Kidney epithelial cell (primary cell): ENCODE data around the gene EIF5A. TPM values are rescaled to one million over a fixed set of nuclear protein-coding genes. Genes with fewer than 3 reads are reported as not detected.

Experiments used
- DNase-seq: peaks from one replicate; pipeline ENCODE4 v3.0.0-alpha.2; 2010; ENCODE audit warnings: low read depth
- H3K27me3 ChIP-seq: 2 replicates; pipeline ENCODE4 v1.6.0; 2011; ENCODE audit warnings: low read length; ENCODE audit not compliant: control insufficient read depth, insufficient read depth
- H3K36me3 ChIP-seq: 2 replicates; pipeline ENCODE4 v1.5.1; 2011; ENCODE audit warnings: low read length; ENCODE audit not compliant: control insufficient read depth, insufficient read depth
- H3K4me3 ChIP-seq: 2 replicates; pipeline ENCODE4 v1.5.1; 2011; ENCODE audit warnings: low read depth, mild to moderate bottlenecking, control low read depth, low read length
- total RNA-seq: library from RNA; depleted of rRNA; stranded (reverse); fragments of >200 nt; gene quantifications from 2 replicates; pipeline ENCODE4 v1.2.3, GENCODE V29; 2015
- TF ChIP-seq, protein P1 (sequence below): IDR thresholded peaks from 2 replicates; pipeline ENCODE4 v1.5.1; 2011; ENCODE audit warnings: mild to moderate bottlenecking, moderate library complexity, low read length, control low read depth, inconsistent platforms; ENCODE audit not compliant: insufficient read depth, poor library complexity, severe bottlenecking

EIF5A gene
- total RNA-seq, 1 donor from 2014 or later, result 490 TPM

DNA sequence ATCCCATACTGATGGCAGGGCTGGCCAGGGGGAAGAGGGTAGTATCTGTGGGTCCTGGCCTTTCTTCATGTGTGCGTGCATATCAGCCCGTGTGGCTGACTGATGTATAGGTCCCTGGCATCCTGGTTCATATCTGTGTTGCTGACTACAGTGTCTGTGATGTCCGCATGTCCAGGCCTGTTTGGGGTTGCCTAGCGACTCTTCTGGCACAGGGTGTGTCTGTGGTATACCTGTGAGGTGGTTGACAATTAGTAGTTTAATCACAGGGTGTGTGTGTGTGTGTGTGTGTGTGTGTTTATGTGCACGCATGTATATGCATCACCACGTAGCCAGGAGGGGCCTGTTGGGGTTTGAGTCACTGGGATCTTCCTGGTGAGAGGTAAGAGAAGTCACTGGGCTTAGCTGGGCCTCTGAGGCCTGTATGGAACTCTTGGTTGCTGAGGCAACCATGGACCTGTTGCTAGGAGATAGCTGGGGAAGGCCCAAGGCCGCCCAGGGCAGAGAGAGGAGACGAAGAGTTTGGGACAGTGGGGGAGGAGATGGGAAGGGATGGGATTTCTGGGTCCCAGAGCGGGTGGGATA is 46.9 kb downstream of the EIF5A start:
- Histone ChIP-seq H3K27me3 (no peaks in the 10 kb centered on the region), H3K36me3 (no peaks in the 10 kb centered on the region), H3K4me3 (no peak overlapping the region)
- TF ChIP-seq, protein P1, sequence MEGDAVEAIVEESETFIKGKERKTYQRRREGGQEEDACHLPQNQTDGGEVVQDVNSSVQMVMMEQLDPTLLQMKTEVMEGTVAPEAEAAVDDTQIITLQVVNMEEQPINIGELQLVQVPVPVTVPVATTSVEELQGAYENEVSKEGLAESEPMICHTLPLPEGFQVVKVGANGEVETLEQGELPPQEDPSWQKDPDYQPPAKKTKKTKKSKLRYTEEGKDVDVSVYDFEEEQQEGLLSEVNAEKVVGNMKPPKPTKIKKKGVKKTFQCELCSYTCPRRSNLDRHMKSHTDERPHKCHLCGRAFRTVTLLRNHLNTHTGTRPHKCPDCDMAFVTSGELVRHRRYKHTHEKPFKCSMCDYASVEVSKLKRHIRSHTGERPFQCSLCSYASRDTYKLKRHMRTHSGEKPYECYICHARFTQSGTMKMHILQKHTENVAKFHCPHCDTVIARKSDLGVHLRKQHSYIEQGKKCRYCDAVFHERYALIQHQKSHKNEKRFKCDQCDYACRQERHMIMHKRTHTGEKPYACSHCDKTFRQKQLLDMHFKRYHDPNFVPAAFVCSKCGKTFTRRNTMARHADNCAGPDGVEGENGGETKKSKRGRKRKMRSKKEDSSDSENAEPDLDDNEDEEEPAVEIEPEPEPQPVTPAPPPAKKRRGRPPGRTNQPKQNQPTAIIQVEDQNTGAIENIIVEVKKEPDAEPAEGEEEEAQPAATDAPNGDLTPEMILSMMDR, result no peak
- no peak for DNase-seq

DNA sequence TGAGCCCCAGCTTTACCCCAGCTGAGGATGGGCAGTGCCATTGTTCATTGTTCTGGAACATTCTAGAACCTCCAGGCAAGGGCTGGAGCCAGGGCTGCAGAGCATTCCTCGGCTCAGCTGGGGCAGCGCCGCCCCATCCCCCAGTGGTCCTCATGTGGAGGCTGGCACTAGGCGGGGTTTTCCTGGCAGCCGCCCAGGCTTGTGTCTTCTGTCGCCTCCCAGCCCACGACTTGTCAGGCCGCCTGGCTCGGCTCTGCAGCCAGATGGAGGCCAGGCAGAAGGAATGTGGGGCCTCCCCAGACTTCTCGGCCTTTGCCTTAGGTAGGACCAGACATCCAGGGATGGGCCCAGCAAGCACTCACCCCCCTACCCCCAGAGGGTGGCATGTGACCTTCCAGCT is 47.6 kb downstream of the EIF5A start, which contains the start of gene TMEM95:
TMEM95 (plus strand) TSS at position 104 of the 400 bp plus-strand sequence; CDS start at position 153, 49 bp downstream.
- no peak within 1 kb of the TSS for H3K4me3 ChIP-seq
- no peak for DNase-seq

DNA sequence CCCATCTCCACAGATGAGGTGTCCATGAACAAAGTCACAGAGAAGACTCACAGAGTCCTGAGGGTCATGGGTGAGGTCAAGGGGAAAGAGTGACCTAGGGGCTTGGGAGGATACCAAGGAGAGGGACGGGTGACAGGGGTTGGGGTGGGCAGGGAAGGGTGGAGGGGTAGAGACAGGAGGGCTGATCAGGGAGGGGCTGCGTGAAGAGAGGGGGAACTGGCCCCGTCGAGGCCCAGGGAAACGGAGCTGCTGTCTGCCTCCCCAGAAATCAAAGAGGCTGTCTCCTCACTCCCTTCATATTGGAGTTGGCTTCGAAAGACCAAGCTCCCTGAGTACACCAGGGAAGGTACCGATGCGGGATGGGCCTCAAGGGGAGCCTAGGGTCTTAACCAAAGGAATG is 48.1 kb downstream of the EIF5A start:
- no peaks in the 10 kb centered on the region for H3K27me3 ChIP-seq
- TF ChIP-seq, protein P1, result no peak
- DNase-seq, result no peak
- H3K4me3 ChIP-seq, result no peak overlapping the region
- H3K36me3 ChIP-seq, result no peaks in the 10 kb centered on the region

More for the DNA sequence above, 47.6 kb downstream of the EIF5A start, which contains the start of gene TMEM95:
- Histone ChIP-seq H3K27me3 (no peaks in the 10 kb centered on the region), H3K36me3 (no peaks in the 10 kb centered on the region)
- TF ChIP-seq, protein P1, result no peak

DNA sequence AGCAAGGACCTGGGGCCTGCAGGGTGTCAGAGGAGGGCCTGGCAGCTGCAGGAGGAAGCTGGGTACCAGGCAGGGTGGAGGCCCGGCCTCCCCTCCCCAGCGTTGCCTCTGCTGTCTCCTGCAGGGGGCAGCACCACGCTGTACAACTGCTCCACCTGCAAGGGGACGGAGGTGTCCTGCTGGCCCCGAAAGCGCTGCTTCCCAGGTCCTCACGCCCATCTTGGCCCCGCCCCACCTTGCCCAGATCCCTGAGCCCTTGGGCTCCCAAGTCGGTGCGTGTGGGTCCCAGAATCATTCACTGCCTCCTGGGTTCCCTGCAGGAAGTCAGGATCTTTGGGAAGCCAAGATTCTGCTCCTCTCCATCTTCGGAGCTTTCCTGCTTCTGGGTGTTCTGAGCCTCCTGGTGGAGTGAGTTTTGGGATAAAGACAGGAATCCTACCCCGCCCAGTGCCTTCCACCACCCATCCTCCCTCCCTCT is 48.7 kb downstream of the EIF5A start:
- no peaks in the 10 kb centered on the region for H3K27me3 ChIP-seq
- H3K4me3 ChIP-seq, result no peak overlapping the region
- H3K36me3 ChIP-seq, result no peaks in the 10 kb centered on the region
- no peak for DNase-seq
- TF ChIP-seq, protein P1, result peak; percentile 90

DNA sequence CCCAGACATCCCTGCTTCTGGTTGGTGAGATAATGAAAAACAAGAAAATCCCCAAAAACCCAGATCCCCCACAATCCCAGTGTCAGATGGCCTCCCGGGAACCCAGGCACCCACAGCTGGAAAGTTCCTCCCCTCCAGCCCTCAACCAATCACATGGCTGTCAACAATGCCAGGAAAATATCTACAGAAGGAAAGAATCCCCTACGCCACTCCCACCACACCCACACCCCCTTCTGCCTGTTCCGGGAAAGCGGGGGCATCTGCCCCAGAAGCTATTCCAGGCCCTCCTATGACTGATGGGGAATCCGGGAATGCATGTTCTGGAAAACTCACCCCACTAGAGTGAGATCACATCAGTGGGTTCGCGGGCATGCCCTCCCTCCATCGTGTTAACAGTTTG is 49.3 kb downstream of the EIF5A start:
- no peak overlapping the region for H3K4me3 ChIP-seq
- H3K27me3 ChIP-seq, result no peaks in the 10 kb centered on the region
- DNase-seq, result no peak
- TF ChIP-seq, protein P1, result no peak
- H3K36me3 ChIP-seq, result no peaks in the 10 kb centered on the region

DNA sequence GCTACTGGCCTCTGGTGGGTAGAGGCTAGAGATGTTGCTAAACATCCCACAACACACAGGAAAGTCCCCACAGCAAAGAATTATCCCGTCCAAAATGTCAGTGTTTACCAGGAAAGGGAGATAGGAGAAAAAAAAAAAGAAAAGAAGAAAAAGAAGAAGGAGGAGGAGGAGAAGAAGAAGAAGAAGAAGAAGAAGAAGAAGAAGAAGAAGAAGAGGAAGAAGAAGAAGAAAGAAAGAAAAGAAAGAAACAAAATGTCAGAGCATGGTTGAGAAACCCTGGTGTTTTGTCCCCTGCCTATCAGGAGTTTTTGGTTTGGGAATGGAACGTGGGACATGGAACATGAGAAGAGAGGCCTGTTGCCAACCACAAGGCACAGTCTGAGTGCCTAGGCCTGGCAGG is 50.0 kb downstream of the EIF5A start:
- no peak for DNase-seq
- Histone ChIP-seq H3K36me3 (no peaks in the 10 kb centered on the region), H3K4me3 (no peak overlapping the region), H3K27me3 (no peaks in the 10 kb centered on the region)
- TF ChIP-seq, protein P1, result no peak
